Osteocyte (in vitro differentiated cells): ENCODE data around the gene NAALADL2. TPM values are rescaled to one million over a fixed set of nuclear protein-coding genes. Genes with fewer than 3 reads are reported as not detected.
A peak's percentile ranks its signal among the peaks of the same experiment; 100 is the strongest.
"Not testable (repeated sequence)": the region's sequence is repeated elsewhere in the genome, so short reads cannot be mapped to it uniquely, and the experiment has no call there.

Source experiments
- DNase-seq: peaks from one replicate; pipeline ENCODE4 v3.0.0; 2021; ENCODE audit warnings: mixed read lengths; ENCODE audit not compliant: unreplicated experiment; ENCODE audit errors: extremely low spot score
- H3K27ac Mint-ChIP-seq: one replicate; pipeline ENCODE4 v1.8.0; 2021; ENCODE audit warnings: mild to moderate bottlenecking, mixed read lengths; ENCODE audit not compliant: unreplicated experiment
- H3K27me3 Mint-ChIP-seq: one replicate; pipeline ENCODE4 v1.8.0; 2021; ENCODE audit warnings: mixed read lengths; ENCODE audit not compliant: unreplicated experiment
- H3K36me3 Mint-ChIP-seq: one replicate; pipeline ENCODE4 v1.8.0; 2021; ENCODE audit warnings: mixed read lengths; ENCODE audit not compliant: unreplicated experiment
- H3K4me1 Mint-ChIP-seq: one replicate; pipeline ENCODE4 v1.8.0; 2021; ENCODE audit warnings: mixed read lengths; ENCODE audit not compliant: unreplicated experiment
- H3K4me3 Mint-ChIP-seq: one replicate; pipeline ENCODE4 v1.8.0; 2021; ENCODE audit warnings: mild to moderate bottlenecking, moderate library complexity, mixed read lengths; ENCODE audit not compliant: unreplicated experiment
- H3K9me3 Mint-ChIP-seq: one replicate; pipeline ENCODE4 v1.8.0; 2021; ENCODE audit warnings: mixed read lengths; ENCODE audit not compliant: unreplicated experiment
- CTCF ChIP-seq: fragments of 200-600 bp; sonication (generic); IDR thresholded peaks from 2 replicates; pipeline ENCODE4 v1.5.0; 2021; ENCODE audit warnings: antibody characterized with exemption, mild to moderate bottlenecking, moderate library complexity
- total RNA-seq: library from RNA; stranded (reverse); gene quantifications from 2 replicates; pipeline ENCODE4 v1.2.1, GENCODE V29; 2021

The NAALADL2 gene
- total RNA-seq, 1 donor from 2014 or later = 16.1 TPM

- no peaks in the 10 kb centered on the region for H3K36me3 Mint-ChIP-seq
- TF ChIP-seq CTCF = no peak
- peaks cover 15% of the 10 kb centered on the region for H3K9me3 Mint-ChIP-seq
- H3K4me1 Mint-ChIP-seq = no peaks in the 10 kb centered on the region
- H3K27me3 Mint-ChIP-seq = no peaks in the 10 kb centered on the region
- no peak for DNase-seq
- no peak overlapping the region for H3K4me3 Mint-ChIP-seq
- H3K27ac Mint-ChIP-seq = no peak overlapping the region
These were observed 270.0 kb downstream of the NAALADL2 start for GRCh38 chr3:175129126-175129525.

- DNase-seq = no peak
- no peaks in the 10 kb centered on the region for H3K4me1 Mint-ChIP-seq
- no peak for TF ChIP-seq CTCF
- peaks cover 10% of the 10 kb centered on the region for H3K9me3 Mint-ChIP-seq
- no peak overlapping the region for H3K4me3 Mint-ChIP-seq
- H3K27me3 Mint-ChIP-seq = no peaks in the 10 kb centered on the region
- no peak overlapping the region for H3K27ac Mint-ChIP-seq
- H3K36me3 Mint-ChIP-seq = no peaks in the 10 kb centered on the region
These were observed 270.4 kb downstream of the NAALADL2 start for GRCh38 chr3:175129571-175129970.

DNA sequence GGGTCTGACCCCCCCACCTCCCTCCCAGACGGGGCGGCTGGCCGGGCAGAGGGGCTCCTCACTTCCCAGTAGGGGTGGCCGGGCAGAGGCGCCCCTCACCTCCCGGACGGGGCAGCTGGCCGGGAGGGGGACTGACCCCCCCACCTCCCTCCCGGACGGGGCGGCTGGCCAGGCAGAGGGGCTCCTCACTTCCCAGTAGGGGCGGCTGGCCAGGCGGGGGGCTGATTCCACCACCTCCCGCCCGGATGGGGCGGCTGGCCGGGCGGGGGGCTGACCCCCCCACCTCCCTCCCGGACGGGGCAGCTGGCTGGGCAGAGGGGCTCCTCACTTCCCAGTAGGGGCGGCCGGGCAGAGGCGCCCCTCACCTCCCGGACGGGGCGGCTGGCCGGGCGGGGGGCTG is 272.7 kb downstream of the NAALADL2 start:
- not testable (repeated sequence) for H3K4me3 Mint-ChIP-seq, DNase-seq, H3K27ac Mint-ChIP-seq, H3K4me1 Mint-ChIP-seq, H3K36me3 Mint-ChIP-seq, H3K27me3 Mint-ChIP-seq, H3K9me3 Mint-ChIP-seq

DNA sequence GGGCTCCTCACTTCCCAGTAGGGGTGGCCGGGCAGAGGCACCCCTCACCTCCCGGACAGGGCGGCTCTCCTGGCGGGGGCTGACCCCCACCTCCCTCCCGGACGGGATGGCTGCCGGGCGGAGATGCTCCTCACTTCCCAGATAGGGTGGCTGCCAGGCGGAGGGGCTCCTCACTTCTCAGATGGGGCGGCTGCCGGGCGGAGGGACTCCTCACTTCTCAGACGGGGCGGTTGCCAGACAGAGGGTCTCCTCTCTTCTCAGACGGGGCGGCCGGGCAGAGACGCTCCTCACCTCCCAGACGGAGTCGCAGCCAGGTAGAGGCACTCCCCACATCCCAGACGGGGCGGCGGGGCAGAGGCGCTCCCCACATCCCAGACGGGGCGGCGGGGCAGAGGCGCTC is 273.6 kb downstream of the NAALADL2 start:
- H3K27ac Mint-ChIP-seq, DNase-seq, H3K27me3 Mint-ChIP-seq, H3K9me3 Mint-ChIP-seq, H3K4me3 Mint-ChIP-seq, H3K4me1 Mint-ChIP-seq, H3K36me3 Mint-ChIP-seq: not testable (repeated sequence)

- Mint-ChIP-seq H3K4me3 (no peak overlapping the region), H3K36me3 (peaks cover 10% of the 10 kb centered on the region), H3K27ac (no peak overlapping the region), H3K4me1 (peaks cover 4% of the 10 kb centered on the region), H3K27me3 (no peaks in the 10 kb centered on the region), H3K9me3 (peaks cover 28% of the 10 kb centered on the region)
- no peak for TF ChIP-seq CTCF
- DNase-seq = no peak
These were observed 285.2 kb downstream of the NAALADL2 start for GRCh38 chr3:175144368-175144767.

DNA sequence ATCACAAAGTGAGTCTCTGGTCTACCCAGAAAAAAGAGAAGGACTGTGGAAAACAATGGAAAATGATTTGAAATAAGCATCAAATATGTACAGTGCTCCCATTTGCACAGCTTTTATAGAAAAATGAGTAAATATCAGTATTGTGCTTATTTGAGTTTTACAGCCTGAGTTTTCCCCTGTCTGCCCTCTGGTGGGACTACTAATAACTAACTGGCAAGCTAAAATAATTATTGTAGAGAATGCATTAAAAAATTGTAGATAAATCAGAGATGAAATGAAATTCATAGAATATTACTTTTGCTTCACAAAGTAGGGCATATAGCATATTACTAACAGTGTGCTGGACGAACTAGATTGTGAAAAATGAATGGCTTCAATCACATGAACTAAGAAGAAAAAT is 287.1 kb downstream of the NAALADL2 start:
- DNase-seq = no peak
- TF ChIP-seq CTCF = peak; percentile 61
- peaks cover 4% of the 10 kb centered on the region for H3K4me1 Mint-ChIP-seq

More for the DNA sequence above, 287.1 kb downstream of the NAALADL2 start:
- H3K27me3 Mint-ChIP-seq = no peaks in the 10 kb centered on the region
- H3K27ac Mint-ChIP-seq = no peak overlapping the region
- peaks cover 10% of the 10 kb centered on the region for H3K36me3 Mint-ChIP-seq
- H3K4me3 Mint-ChIP-seq = no peak overlapping the region
- H3K9me3 Mint-ChIP-seq = peaks cover 11% of the 10 kb centered on the region
